NCI-H446 (cell line): Measurements from ENCODE around the gene MTHFS.

Source experiments
- DNase-seq, 2 experiments: peaks; one replicate each; lab custom pipeline; 2025; lab: John Stamatoyannopoulos, UW

The MTHFS gene

DNA sequence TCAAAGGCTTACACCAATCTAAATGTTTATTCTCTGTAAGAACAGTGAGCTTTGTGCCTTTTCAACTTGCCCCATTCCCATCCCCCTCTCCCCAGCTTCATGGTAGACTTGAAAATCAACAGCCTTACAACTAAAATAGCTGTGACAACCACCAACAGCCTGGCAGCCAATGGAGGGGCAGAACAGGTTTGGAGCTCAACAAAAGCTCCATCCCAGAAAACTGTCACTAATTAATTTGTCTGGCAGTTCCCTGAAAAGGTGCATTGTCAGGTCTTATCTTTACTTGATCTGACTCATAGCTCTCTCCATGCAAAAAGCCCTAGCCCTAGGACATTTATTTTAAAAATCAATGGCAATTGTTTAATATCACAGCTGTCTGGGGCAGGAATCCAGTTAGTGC, 22.6 kb downstream of the MTHFS start:
- DNase-seq = no peak

DNA sequence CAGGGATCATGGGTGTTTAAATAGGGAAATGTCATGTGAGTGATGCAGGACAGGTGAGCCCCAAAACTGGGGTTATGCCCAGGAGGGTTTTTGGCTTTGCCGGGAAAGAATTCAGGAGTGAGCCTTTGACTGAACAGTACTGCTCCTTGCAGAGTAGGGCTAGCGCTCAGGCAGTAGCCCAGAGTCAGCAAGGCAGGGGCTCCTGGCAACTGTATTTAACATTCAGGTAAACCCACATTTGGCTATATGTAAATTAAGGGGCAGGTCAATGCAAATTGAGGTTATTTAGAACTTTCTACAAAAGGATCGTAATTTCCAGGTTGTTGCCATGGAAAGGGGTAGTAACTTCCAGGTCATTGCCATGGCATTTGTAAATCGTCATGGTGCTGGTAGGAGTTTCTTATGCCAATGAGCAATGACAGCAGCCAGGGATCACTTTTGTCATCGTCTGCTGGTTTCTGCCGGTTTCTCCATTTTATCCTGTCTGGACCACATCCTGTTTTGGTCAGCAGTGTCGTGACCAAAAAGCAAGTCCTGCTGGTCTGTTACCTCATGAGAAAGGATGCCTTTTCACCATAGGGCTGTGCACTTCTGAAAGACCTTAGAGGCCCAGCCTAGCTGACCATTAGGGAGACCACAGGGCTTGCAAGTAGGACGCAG, 24.3 kb downstream of the MTHFS start:
- DNase-seq = no peak

GRCh38 chr15:79868554-79868953, 28.3 kb downstream of the MTHFS start:
- no peak for DNase-seq

DNA sequence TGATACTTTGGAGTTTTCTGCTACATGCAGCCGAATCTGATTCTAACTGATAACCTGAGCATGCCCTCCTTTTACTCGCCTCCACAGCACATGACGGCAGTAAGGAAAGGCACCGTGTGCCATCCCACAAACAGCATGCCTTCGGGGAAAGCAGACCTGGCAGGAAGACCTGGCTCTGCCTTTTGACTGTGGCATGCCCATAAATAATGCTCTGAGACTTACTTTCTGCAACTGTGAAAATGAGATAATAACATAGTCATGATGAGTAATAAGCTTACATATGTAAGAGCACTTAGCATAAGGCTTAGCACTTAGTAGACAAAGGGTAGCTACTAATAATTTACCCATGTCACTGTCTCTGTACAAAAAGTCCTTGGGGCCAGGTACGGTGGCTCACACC, 32.9 kb downstream of the MTHFS start:
- DNase-seq = no peak

GRCh38 chr15:79862191-79862590, 34.6 kb downstream of the MTHFS start:
- DNase-seq = no peak

DNA sequence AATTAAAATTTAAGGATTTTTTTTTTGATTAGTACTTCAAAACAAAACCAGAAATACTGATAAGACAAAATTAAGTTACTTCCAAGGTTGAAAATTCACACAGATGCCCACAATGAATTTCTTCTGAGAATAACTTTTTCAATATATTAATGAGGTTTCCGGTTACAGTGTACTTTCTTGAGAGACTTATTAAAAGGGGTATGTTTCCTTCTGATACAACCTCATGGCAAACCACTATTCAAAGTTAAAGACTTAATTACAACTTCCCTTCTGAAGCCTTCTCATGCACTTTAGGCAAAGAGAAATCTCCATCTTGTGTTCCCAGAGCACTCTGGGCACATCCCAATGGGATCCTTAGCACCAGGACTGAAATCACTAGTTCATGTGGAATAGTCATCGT, 36.2 kb downstream of the MTHFS start:
- DNase-seq = no peak

GRCh38 chr15:79858469-79858868, 38.3 kb downstream of the MTHFS start:
- DNase-seq = peak in 1 of 2 experiments; percentile 2

- peak; percentile 18 to 74 for DNase-seq
Observed at GRCh38 chr15:79853492-79854328, 43.1 kb downstream of the MTHFS start.

- peak; percentile 12 to 28 for DNase-seq
Observed at GRCh38 chr15:79849789-79850188, 47.0 kb downstream of the MTHFS start.

GRCh38 chr15:79846539-79846938, 50.3 kb downstream of the MTHFS start:
- DNase-seq = no peak

- no peak for DNase-seq
Observed at GRCh38 chr15:79844221-79844620, 52.6 kb downstream of the MTHFS start.

GRCh38 chr15:79837846-79838245, 59.0 kb downstream of the MTHFS start:
- no peak for DNase-seq

DNA sequence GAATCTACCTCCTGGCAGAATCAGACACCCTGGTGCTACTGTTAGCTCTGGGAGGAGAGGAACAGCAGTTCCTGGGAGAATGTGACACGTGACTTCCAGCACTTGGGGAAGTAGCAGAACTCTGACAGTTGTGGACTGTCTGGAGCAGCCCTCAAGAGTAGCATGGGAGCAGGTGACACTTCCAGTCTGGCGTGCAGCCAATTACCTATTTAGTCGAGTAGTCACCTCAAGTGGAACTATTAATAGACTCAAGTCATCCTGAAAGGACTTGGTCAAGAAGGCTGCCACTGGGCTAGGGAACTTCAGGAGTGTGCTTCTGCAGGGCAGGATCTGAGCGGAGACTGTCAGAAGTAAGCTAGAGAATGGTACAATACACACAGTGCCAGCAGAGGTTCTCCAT, 62.3 kb downstream of the MTHFS start:
- no peak for DNase-seq

DNA sequence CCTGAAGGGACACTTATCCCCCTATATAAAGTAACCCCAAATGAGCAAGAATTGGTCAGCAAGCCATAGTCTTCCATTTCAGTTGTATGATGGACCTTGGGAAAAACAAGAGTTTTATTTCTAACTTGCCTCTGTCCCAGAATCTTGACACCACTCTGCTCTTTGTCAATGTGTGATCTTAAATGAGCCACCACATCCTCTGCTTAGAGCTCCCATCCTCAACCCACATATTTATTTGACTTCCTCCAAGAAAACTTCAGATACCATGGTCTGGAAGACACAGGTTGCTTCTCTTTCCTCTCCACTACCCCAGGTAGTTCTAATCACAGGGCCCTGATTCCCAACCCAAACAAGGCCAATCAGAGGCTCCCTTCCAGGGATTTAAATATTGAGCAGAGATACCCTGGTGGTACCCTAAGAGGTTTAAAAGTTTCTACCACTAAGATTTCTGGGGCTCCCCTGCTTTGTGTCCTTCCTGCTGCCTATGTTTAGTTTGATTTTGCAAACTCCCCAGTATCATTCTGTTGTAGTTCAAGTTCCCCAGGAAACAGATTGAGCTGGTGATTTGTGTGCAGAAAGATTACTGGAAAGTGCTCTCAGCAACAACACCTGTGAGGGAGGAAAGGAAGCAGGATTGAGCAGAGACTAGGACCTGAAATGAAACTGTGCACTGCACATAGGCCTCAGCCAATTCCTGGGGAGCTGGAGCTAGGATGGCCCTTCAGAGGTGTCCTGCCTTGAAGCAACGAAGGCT, 64.3 kb downstream of the MTHFS start:
- no peak for DNase-seq

- DNase-seq = no peak
Observed at GRCh38 chr15:79831604-79832003, 65.2 kb downstream of the MTHFS start.

DNA sequence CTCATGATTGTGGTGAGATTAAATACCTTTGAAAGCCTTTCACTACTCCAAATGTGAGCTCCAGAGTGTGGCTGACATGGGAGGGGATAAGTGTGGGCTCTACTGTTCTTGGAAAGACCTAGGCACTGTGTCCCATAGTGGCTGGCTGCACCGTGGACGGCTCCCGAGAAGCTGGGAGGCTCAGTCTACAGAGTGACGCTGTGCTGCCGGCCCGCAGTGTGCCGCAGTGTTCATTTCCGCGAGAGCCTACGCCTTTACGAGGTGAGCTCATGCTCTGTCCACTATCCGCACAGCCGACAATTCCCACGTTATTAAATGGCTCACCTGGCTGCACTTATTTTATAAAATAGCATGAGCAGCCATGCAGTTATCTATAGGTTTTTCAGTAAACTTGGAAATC, 66.9 kb downstream of the MTHFS start:
- DNase-seq = no peak

GRCh38 chr15:79828447-79828846, 68.4 kb downstream of the MTHFS start:
- DNase-seq = no peak

- no peak for DNase-seq
Observed at GRCh38 chr15:79826800-79827199, 70.0 kb downstream of the MTHFS start.

DNA sequence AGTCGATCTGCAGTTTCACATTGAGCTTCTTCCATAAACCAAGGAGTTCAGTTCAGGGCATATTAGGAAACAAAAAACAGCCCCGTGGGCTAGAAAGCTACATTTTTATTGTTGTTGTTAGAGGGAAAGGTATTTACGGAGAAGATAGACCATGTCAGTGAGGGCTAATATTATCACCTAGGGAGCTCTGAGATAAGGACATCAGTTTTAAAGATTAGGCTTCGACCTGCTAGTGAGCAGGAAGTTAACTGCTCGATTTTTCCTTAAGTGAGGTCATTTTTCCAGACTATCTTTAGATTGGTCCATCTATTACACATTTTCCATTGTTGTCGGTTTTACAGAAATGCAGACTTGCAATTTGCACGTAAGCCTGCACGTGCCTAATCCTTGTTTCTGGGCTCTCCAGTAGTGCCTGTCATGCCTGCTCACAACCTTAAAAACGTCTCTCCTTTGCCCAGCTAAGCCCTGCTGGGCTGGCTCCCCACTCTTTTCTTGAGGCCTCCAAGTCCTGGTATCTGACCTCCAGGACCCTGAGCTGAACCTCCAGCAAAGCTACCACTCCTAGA, 72.6 kb downstream of the MTHFS start:
- no peak for DNase-seq

DNA sequence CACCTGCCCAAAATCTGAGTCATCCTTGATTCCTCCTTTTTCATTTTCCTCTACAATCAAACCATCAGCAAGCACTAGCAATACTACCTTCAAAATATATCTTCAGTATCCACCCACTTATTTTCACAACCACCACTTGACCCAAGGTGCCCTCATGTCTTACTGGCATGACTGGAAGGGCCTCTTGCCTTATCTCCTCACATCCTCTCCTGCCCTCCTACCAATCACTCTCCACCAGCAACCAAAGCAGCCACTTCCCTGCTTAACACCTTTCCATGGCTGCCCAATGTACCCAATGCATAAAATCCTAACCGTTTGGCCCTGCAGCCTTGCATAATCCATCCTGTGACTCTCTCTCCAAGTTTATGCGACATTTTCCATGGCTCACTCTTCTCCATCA, 76.0 kb downstream of the MTHFS start:
- no peak for DNase-seq

- no peak for DNase-seq
Observed at GRCh38 chr15:79820176-79820575, 76.6 kb downstream of the MTHFS start.

DNA sequence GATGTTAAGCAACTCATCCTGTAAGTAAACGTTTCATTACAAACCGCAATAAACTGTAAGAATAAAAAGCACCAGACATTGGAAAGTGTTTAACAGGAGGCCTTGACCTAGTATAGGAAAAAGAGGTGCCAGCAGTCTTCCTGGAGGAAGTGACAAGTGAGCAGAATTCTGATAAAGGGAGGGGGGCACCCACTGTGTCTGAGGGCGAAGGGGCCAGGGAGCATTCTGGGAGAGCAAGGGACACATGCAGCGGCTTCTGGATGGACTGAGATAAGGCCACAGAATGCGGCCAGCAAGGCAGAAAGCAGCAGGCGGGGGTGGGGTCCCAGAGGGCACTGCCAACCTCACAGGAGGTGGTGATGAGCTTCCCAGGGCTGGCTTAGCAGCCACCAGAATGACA, 80.2 kb downstream of the MTHFS start:
- no peak for DNase-seq

- peak in 1 of 2 experiments; percentile 48 for DNase-seq
Observed at GRCh38 chr15:79815468-79815867, 81.3 kb downstream of the MTHFS start.
